Neuronal stem cell (in vitro differentiated cells): Measurements from ENCODE around the gene ECEL1.
"Not testable (repeated sequence)": the region's sequence is repeated elsewhere in the genome, so short reads cannot be mapped to it uniquely, and the experiment has no call there.

Experiments used
- DNase-seq: peaks from one replicate; pipeline ENCODE4 v3.0.0-alpha.2; 2013; ENCODE audit warnings: low spot score
- H2AFZ ChIP-seq: one replicate; pipeline ENCODE4 v1.6.1; 2013; ENCODE audit warnings: mild to moderate bottlenecking, low read length, inconsistent platforms
- H2AK5ac ChIP-seq: 2 replicates; pipeline ENCODE4 v1.6.1; 2013; ENCODE audit warnings: low read depth, mild to moderate bottlenecking, inconsistent platforms, low read length, moderate library complexity, mixed read lengths
- H2BK120ac ChIP-seq: 2 replicates; pipeline ENCODE4 v1.6.1; 2013; ENCODE audit warnings: low read depth, mild to moderate bottlenecking, inconsistent platforms, low read length, moderate library complexity, mixed read lengths
- H2BK12ac ChIP-seq: one replicate; pipeline ENCODE4 v1.6.1; 2013; ENCODE audit warnings: low read length, inconsistent platforms
- H2BK15ac ChIP-seq: 2 replicates; pipeline ENCODE4 v1.6.1; 2013; ENCODE audit warnings: mild to moderate bottlenecking, low read length, inconsistent platforms, mixed read lengths
- H2BK5ac ChIP-seq: one replicate; pipeline ENCODE4 v1.6.1; 2013; ENCODE audit warnings: inconsistent platforms, mild to moderate bottlenecking, low read length, moderate library complexity
- H3K14ac ChIP-seq: one replicate; pipeline ENCODE4 v1.6.1; 2013; ENCODE audit warnings: low read length, inconsistent platforms
- H3K18ac ChIP-seq: 2 replicates; pipeline ENCODE4 v1.6.1; 2013; ENCODE audit warnings: low read length, inconsistent platforms
- H3K23ac ChIP-seq: 2 replicates; pipeline ENCODE4 v1.6.1; 2013; ENCODE audit warnings: low read depth, mild to moderate bottlenecking, mixed read lengths, low read length, inconsistent platforms; ENCODE audit not compliant: poor library complexity
- H3K27ac ChIP-seq: replicated peaks from 3 replicates; pipeline ENCODE4 v1.5.1; 2013; ENCODE audit warnings: low read length, inconsistent platforms
- H3K27me3 ChIP-seq, 3 experiments: 2 replicates each; pipeline ENCODE4 v1.6.1; 2013; ENCODE audit warnings: low read length in 3 of 3, mild to moderate bottlenecking in 2 of 3, inconsistent platforms in 1 of 3, low read depth in 1 of 3, mixed read lengths in 1 of 3, moderate library complexity in 1 of 3; ENCODE audit not compliant: control insufficient read depth in 3 of 3, insufficient read depth in 3 of 3
- H3K36me3 ChIP-seq, 2 donors: replicated peaks in 1 of 2; 2 replicates each; pipeline ENCODE4 v1.6.1; 2013; ENCODE audit warnings: low read length in 2 of 2; ENCODE audit not compliant: control insufficient read depth in 2 of 2, insufficient read depth in 2 of 2
- H3K4ac ChIP-seq: 2 replicates; pipeline ENCODE4 v1.6.1; 2013; ENCODE audit warnings: inconsistent platforms, mild to moderate bottlenecking, low read length, moderate library complexity
- H3K4me1 ChIP-seq, 2 donors: 1 replicate in 1 of 2; 2 replicates in 1 of 2; pipeline ENCODE4 v1.6.1; 2013; ENCODE audit warnings: low read length in 2 of 2, low read depth in 1 of 2; ENCODE audit not compliant: control insufficient read depth in 2 of 2, insufficient read depth in 1 of 2
- H3K4me2 ChIP-seq: one replicate; pipeline ENCODE4 v1.6.1; 2013; ENCODE audit warnings: mild to moderate bottlenecking, low read length, inconsistent platforms; ENCODE audit not compliant: insufficient read depth, poor library complexity, severe bottlenecking
- H3K4me3 ChIP-seq, 2 donors: 2 replicates each; pipeline ENCODE4 v1.5.1; 2013; ENCODE audit warnings: low read length in 2 of 2, mild to moderate bottlenecking in 2 of 2, inconsistent platforms in 1 of 2, moderate library complexity in 1 of 2
- H3K79me1 ChIP-seq: one replicate; pipeline ENCODE4 v1.6.1; 2013; ENCODE audit warnings: low read depth, mild to moderate bottlenecking, inconsistent platforms, low read length, moderate library complexity
- H3K9ac ChIP-seq: one replicate; pipeline ENCODE4 v1.6.1; 2013; ENCODE audit warnings: mild to moderate bottlenecking, low read depth, low read length, inconsistent platforms; ENCODE audit not compliant: poor library complexity
- H3K9me3 ChIP-seq, 2 donors: replicated peaks in 1 of 2; 2 replicates each; pipeline versions ENCODE3 to v1.6.1; 2013; ENCODE audit warnings: low read length in 2 of 2, mild to moderate bottlenecking in 2 of 2, inconsistent platforms in 1 of 2, low read depth in 1 of 2, mixed read lengths in 1 of 2, moderate library complexity in 1 of 2; ENCODE audit not compliant: control insufficient read depth in 2 of 2, insufficient read depth in 1 of 2
- H4K8ac ChIP-seq: one replicate; pipeline ENCODE4 v1.6.1; 2013; ENCODE audit warnings: low read depth, mild to moderate bottlenecking, inconsistent platforms, low read length, moderate library complexity
- H4K91ac ChIP-seq: one replicate; pipeline ENCODE4 v1.6.1; 2013; ENCODE audit warnings: low read length, low read depth, mild to moderate bottlenecking, inconsistent platforms; ENCODE audit not compliant: poor library complexity
- WGBS, 2 donors: extraction: QIAGEN DNeasy Blood & Tissue Kit; methylation state at CpG; one replicate each; pipeline ENCODE4 v1.1.7; 2013; ENCODE audit warnings: missing lambda C conversion rate in 2 of 2, mixed read lengths in 1 of 2; ENCODE audit not compliant: insufficient read length in 2 of 2, insufficient replicate concordance in 1 of 2; ENCODE audit errors: extremely low coverage in 2 of 2; 5-methylcytosine and 5-hydroxymethylcytosine counted together

ECEL1 gene

DNA sequence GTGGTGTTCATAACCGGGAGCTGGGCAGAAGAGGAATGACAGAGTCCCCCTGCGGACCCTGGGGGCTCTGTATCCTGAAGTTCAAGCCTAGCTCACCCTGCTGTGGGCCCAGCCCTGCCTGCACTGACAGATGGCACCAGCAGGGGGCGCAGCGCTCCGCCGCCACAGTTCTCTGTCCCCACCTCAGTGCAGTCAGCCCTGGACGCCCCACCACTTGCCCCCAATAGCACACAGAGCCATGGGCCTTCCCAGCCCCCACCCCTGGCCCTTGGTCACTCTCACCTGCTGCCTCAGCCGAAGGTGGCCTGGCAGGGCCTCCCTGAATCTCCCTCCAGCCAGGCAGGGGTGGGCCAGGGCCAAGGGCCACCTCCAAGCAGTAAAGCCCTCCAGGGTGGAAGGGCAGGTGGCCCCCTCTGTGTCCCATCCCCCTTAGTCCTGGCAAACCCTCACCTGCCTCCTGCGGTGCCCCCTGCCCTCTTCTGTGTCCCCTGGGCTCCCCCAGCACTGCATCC is 41.3 kb downstream of the ECEL1 start:
- not testable (repeated sequence) for H3K79me1 ChIP-seq, H2AFZ ChIP-seq, H2BK12ac ChIP-seq, H3K4me3 ChIP-seq, DNase-seq, H3K9me3 ChIP-seq, H3K36me3 ChIP-seq, H4K8ac ChIP-seq, H3K4ac ChIP-seq, H3K9ac ChIP-seq, H4K91ac ChIP-seq, H3K14ac ChIP-seq, H3K27ac ChIP-seq, H2BK5ac ChIP-seq, H3K4me2 ChIP-seq, H2BK120ac ChIP-seq, H2BK15ac ChIP-seq, H3K23ac ChIP-seq
- Histone ChIP-seq H3K18ac (peak overlapping the region; percentile 44), H3K4me1 (peaks cover 9 to 13% of the 10 kb centered on the region in 2 donors), H2AK5ac (peak overlapping the region; percentile 48), H3K27me3 (peaks cover 0 to 31% (median 0%) of the 10 kb centered on the region in 3 experiments)
- WGBS, 2 donors, result no CpG with 5 or more reads among the region's 9 CpGs

DNA sequence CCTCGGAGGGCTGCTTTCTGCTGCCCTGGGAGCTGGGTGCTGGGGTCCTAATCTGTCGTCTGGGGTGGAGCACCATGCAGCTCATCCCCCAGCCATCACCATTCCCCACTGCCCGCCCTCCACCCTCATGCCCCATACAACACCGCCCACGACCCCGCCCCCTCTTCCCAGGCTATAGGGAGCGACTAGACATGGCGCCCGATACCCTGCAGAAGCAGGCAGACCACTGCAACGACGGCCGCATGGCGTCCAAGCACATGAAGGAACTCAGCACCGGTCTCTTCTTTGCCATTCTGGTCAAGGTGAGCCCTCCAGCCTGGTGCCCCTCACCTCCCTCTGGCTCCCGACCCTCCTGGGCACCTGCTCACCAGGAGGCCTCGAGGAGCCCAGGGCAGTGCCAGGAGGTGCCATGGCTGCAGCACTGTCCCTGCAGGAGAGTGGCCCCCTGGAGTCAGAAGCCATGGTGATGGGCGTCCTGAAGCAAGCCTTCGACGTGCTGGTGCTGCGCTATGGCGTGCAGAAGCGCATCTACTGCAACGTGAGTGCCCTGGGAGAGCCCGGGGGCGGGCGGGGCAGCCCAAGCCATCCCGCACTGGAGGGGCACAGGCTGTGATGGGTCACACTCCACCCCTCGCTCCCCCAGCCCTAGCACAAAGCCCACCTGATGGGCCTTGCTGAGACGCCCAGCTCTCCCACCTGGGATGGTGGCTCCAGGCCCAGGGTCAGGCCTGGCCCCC is 42.3 kb downstream of the ECEL1 start:
- not testable (repeated sequence) for H4K91ac ChIP-seq, H2BK15ac ChIP-seq, H3K23ac ChIP-seq, H4K8ac ChIP-seq, H2BK5ac ChIP-seq, DNase-seq, H3K79me1 ChIP-seq, H2BK12ac ChIP-seq, H3K4me2 ChIP-seq, H3K36me3 ChIP-seq, H3K27ac ChIP-seq, H3K14ac ChIP-seq, H3K4me3 ChIP-seq, H2BK120ac ChIP-seq, H3K4ac ChIP-seq, H3K9ac ChIP-seq, H2AFZ ChIP-seq, H3K9me3 ChIP-seq, H3K18ac ChIP-seq
- Histone ChIP-seq H3K4me1 (peaks cover 9 to 13% of the 10 kb centered on the region in 2 donors), H2AK5ac (peak overlapping the region; percentile 53), H3K27me3 (peaks cover 0 to 38% (median 2%) of the 10 kb centered on the region in 3 experiments)
- WGBS, 2 donors, result no CpG with 5 or more reads among the region's 29 CpGs

DNA sequence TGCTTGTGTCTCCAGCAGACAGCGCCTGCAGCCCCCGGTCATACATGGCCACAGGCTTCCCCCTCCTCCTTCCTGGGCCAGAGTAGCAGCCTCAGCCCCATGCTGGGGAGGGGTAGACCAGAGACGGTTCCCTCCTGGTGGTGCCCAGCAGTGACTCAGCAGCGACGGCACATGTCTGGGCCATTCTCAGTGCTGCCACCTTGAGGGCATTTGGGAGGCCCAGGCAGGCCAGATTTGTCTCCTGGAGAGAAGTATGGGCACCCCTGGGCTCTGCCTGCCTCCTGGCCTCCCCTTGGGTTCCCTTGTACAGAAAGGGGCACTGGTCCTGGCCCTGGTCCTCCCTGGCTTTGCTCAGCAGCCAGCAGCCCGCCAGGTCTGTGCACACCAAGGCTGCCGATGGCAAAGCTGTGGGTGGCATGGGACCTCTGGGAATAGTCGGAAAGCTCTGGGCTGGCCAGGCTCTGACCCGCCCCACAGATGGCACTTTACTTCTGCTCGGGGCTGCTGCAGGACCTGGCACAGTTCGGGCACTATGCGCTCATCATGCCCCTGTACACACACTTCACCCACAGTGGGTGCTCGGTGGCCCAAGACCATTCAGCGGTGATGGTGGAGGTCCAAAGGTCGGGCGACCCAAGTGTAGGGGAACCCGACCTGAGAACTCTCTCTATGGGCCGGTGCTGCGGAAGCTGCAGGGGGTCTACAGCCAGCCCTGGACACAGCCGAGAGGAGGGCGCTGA is 43.1 kb downstream of the ECEL1 start:
- no peak overlapping the region for H3K23ac ChIP-seq
- H3K79me1 ChIP-seq, result no peaks in the 10 kb centered on the region
- peaks cover 9 to 13% of the 10 kb centered on the region in 2 donors for H3K4me1 ChIP-seq
- H3K4ac ChIP-seq, result no peak overlapping the region
- no peak overlapping the region for H4K91ac ChIP-seq
- H3K27me3 ChIP-seq, result peaks cover 0 to 33% (median 4%) of the 10 kb centered on the region in 3 experiments
- H3K27ac ChIP-seq, result no peak overlapping the region
- no peak overlapping the region for H4K8ac ChIP-seq
- peak overlapping the region; percentile 16 for H2BK120ac ChIP-seq
- H2AK5ac ChIP-seq, result peak overlapping the region; percentile 53
- WGBS, 2 donors, result no CpG with 5 or more reads among the region's 21 CpGs
- H3K9ac ChIP-seq, result no peak overlapping the region
- no peak overlapping the region for H2AFZ ChIP-seq
- H2BK5ac ChIP-seq, result no peak overlapping the region
- H3K4me3 ChIP-seq, result no peak overlapping the region
- no peaks in the 10 kb centered on the region for H3K36me3 ChIP-seq
- H2BK12ac ChIP-seq, result peak overlapping the region; percentile 97
- peak overlapping the region; percentile 25 for H3K14ac ChIP-seq
- H2BK15ac ChIP-seq, result peak overlapping the region; percentile 15
- peak overlapping the region; percentile 84 for H3K18ac ChIP-seq
- H3K9me3 ChIP-seq, result no peaks in the 10 kb centered on the region
- no peak overlapping the region for H3K4me2 ChIP-seq
- DNase-seq, result no peak
